Measurements from ENCODE around the gene ARID1B. TPM values are rescaled to one million over a fixed set of nuclear protein-coding genes. Genes with fewer than 3 reads are reported as not detected.

ARID1B gene
- total and polyA plus RNA-seq, 2 of the 13 experiments (the other 11 are each of a cell fraction or from before 2014, with no cell fraction given): 20.1 to 32.6 TPM

GRCh38 chr6:156953479-156954146 lies 176.4 kb downstream of the ARID1B start (continued):
- TF ChIP-seq DMAP1 (CRISPR knock-in tag; IDR thresholded peaks at IDR 0.05): no peak
- TF ChIP-seq SAP130 (CRISPR knock-in tag; IDR thresholded peaks at IDR 0.05; ENCODE audit: low read depth): peak; percentile 78
- no peak for TF ChIP-seq ZFAT (CRISPR knock-in tag; conservative IDR thresholded peaks at IDR 0.05)
- no peak for TF ChIP-seq MLLT10 (CRISPR knock-in tag; IDR thresholded peaks at IDR 0.05)
- TF ChIP-seq ARNT (IDR thresholded peaks at IDR 0.05): no peak
- peak; percentile 45; the same call in 1 of the 2 replicates for TF ChIP-seq HDAC2 (CRISPR knock-in tag; IDR thresholded peaks at IDR 0.05)
- no peak for TF ChIP-seq ZNF124 (CRISPR knock-in tag; IDR thresholded peaks at IDR 0.05)
- TF ChIP-seq SOX6 (IDR thresholded peaks at IDR 0.05): no peak
- peak; percentile 24; the same call in 1 of the 2 replicates for TF ChIP-seq SOX6 (CRISPR knock-in tag; IDR thresholded peaks at IDR 0.05)
- TF ChIP-seq KLF12 (CRISPR knock-in tag; IDR thresholded peaks at IDR 0.05; ENCODE audit: borderline replicate concordance): no peak
- TF ChIP-seq ZNF296 (CRISPR knock-in tag; conservative IDR thresholded peaks at IDR 0.05): no peak
- no peak for TF ChIP-seq ATF1 (CRISPR knock-in tag; IDR thresholded peaks at IDR 0.05)
- TF ChIP-seq ZNF839 (CRISPR knock-in tag; IDR thresholded peaks at IDR 0.05; ENCODE audit: borderline replicate concordance): no peak
- TF ChIP-seq RFX3 (CRISPR knock-in tag; IDR thresholded peaks at IDR 0.05): peak; percentile 96
- no peak for TF ChIP-seq RORA (CRISPR knock-in tag; IDR thresholded peaks at IDR 0.05)
- TF ChIP-seq MYNN (CRISPR knock-in tag; IDR thresholded peaks at IDR 0.05; ENCODE audit: low read depth): no peak
- TF ChIP-seq ARID4A (CRISPR knock-in tag; IDR thresholded peaks at IDR 0.05; ENCODE audit: borderline replicate concordance): no peak
- TF ChIP-seq, protein P1, sequence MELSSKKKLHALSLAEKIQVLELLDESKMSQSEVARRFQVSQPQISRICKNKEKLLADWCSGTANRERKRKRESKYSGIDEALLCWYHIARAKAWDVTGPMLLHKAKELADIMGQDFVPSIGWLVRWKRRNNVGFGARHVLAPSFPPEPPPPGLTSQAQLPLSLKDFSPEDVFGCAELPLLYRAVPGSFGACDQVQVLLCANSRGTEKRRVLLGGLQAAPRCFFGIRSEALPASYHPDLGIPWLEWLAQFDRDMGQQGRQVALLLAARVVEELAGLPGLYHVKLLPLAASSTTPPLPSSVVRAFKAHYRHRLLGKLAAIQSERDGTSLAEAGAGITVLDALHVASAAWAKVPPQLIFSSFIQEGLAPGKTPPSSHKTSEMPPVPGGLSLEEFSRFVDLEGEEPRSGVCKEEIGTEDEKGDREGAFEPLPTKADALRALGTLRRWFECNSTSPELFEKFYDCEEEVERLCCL (CRISPR knock-in tag; IDR thresholded peaks at IDR 0.05; ENCODE audit: borderline replicate concordance): no peak
- TF ChIP-seq MXI1 (IDR thresholded peaks at IDR 0.05; ENCODE audit: borderline replicate concordance, low read depth, low read length): peak; percentile 79; the same call in 2 of the 3 replicates
- TF ChIP-seq ZNF205 (CRISPR knock-in tag; IDR thresholded peaks at IDR 0.05): no peak
- 0 out of 2 replicates have a peak, but pooled peaks have one; percentile 21 for TF ChIP-seq TFE3 (CRISPR knock-in tag; IDR thresholded peaks at IDR 0.05)
- no peak for TF ChIP-seq ZBTB20 (CRISPR knock-in tag; IDR thresholded peaks at IDR 0.05; ENCODE audit: borderline replicate concordance, low read depth)
- TF ChIP-seq, protein P2, sequence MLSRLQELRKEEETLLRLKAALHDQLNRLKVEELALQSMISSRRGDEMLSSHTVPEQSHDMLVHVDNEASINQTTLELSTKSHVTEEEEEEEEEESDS (CRISPR knock-in tag; IDR thresholded peaks at IDR 0.05; ENCODE audit: borderline replicate concordance): no peak
- no peak for TF ChIP-seq REXO4 (CRISPR knock-in tag; IDR thresholded peaks at IDR 0.05; ENCODE audit: borderline replicate concordance)
- 0 out of 2 replicates have a peak, but pooled peaks have one; percentile 16 for TF ChIP-seq FOSL2 (CRISPR knock-in tag; IDR thresholded peaks at IDR 0.05)
